IMR-90 (cell line): ENCODE measurements around the gene TMEM50A. TPM values are rescaled to one million over a fixed set of nuclear protein-coding genes. Genes with fewer than 3 reads are reported as not detected.
"Not testable (repeated sequence)": the region's sequence is repeated elsewhere in the genome, so short reads cannot be mapped to it uniquely, and the experiment has no call there.

Experiments used
- ATAC-seq: fragments of 200-7000 bp; cut with Tn5 transposase; 2 replicates; pipeline ENCODE4 v1.9.1; 2020; ENCODE audit warnings: low read depth, mild to moderate bottlenecking, moderate library complexity
- BruUV-seq: library from RNA; stranded (reverse); fragments of 400-500 nt; replicated peaks from 2 replicates; lab custom pipeline; 2021; lab: Mats Ljungman, UMichigan
- CTCF ChIA-PET: fragments of 300-600 bp; formaldehyde crosslinking; extraction: SDS; loops from one replicate; lab custom pipeline; 2021; ENCODE audit warnings: antibody characterized with exemption; lab: Yijun Ruan, JAX
- POLR2A ChIA-PET: fragments of 300-600 bp; sonication (Branson Sonifier 250); formaldehyde crosslinking; loops from one replicate; lab custom pipeline; 2022; ENCODE audit warnings: antibody characterized with exemption; ENCODE audit not compliant: unreplicated experiment; lab: Charles Lee
- DNase-seq: peaks from one replicate; pipeline ENCODE4 v3.0.0; 2013
- H2AFZ ChIP-seq: replicated peaks from 2 replicates; pipeline ENCODE3; 2013; ENCODE audit warnings: low read length, mild to moderate bottlenecking; ENCODE audit not compliant: poor library complexity
- H2AK5ac ChIP-seq: 2 replicates; pipeline ENCODE4 v1.6.1; 2013; ENCODE audit warnings: low read depth, low read length, inconsistent platforms
- H2AK9ac ChIP-seq: replicated peaks from 2 replicates; pipeline ENCODE3; 2013; ENCODE audit warnings: mild to moderate bottlenecking, low read depth, low read length, moderate library complexity; ENCODE audit not compliant: poor library complexity
- H2BK120ac ChIP-seq: 2 replicates; pipeline ENCODE4 v1.6.1; 2013; ENCODE audit warnings: low read depth, low read length, inconsistent platforms
- H2BK15ac ChIP-seq: 3 replicates; pipeline ENCODE4 v1.6.1; 2013; ENCODE audit warnings: low read depth, low read length, inconsistent platforms
- H2BK20ac ChIP-seq: 2 replicates; pipeline ENCODE4 v1.6.1; 2013; ENCODE audit warnings: low read depth, mild to moderate bottlenecking, inconsistent platforms, low read length, moderate library complexity
- H2BK5ac ChIP-seq: 2 replicates; pipeline ENCODE4 v1.6.1; 2013; ENCODE audit warnings: mild to moderate bottlenecking, low read depth, low read length, inconsistent platforms; ENCODE audit not compliant: poor library complexity, severe bottlenecking
- H3K14ac ChIP-seq: replicated peaks from 2 replicates; pipeline ENCODE4 v1.6.1; 2013; ENCODE audit warnings: low read depth, low read length, inconsistent platforms
- H3K18ac ChIP-seq: 2 replicates; pipeline ENCODE4 v1.6.1; 2013; ENCODE audit warnings: low read depth, low read length, control low read depth
- H3K23ac ChIP-seq: 2 replicates; pipeline ENCODE4 v1.6.1; 2013; ENCODE audit warnings: low read depth, low read length, inconsistent platforms
- H3K27ac ChIP-seq: 2 replicates; pipeline ENCODE4 v1.5.1; 2013; ENCODE audit warnings: mild to moderate bottlenecking, control low read depth, low read length; ENCODE audit not compliant: insufficient read depth
- H3K27me3 ChIP-seq: 2 replicates; pipeline ENCODE4 v1.6.1; 2013; ENCODE audit warnings: low read length; ENCODE audit not compliant: control insufficient read depth, insufficient read depth
- H3K36me3 ChIP-seq: 2 replicates; pipeline ENCODE4 v1.6.1; 2013; ENCODE audit warnings: low read length, mixed read lengths; ENCODE audit not compliant: control insufficient read depth, insufficient read depth
- H3K4ac ChIP-seq: 2 replicates; pipeline ENCODE4 v1.6.1; 2013; ENCODE audit warnings: low read depth, low read length, inconsistent platforms
- H3K4me1 ChIP-seq: 2 replicates; pipeline ENCODE4 v1.6.1; 2013; ENCODE audit warnings: low read length, mixed read lengths; ENCODE audit not compliant: control insufficient read depth, insufficient read depth
- H3K4me2 ChIP-seq: 2 replicates; pipeline ENCODE4 v1.6.1; 2013; ENCODE audit warnings: low read depth, mild to moderate bottlenecking, control low read depth, low read length, moderate library complexity
- H3K4me3 ChIP-seq: 2 replicates; pipeline ENCODE4 v1.5.1; 2013; ENCODE audit warnings: low read depth, mild to moderate bottlenecking, control low read depth, low read length, moderate library complexity; ENCODE audit not compliant: insufficient read depth
- H3K56ac ChIP-seq: 2 replicates; pipeline ENCODE4 v1.6.1; 2013; ENCODE audit warnings: low read length, inconsistent platforms; ENCODE audit not compliant: insufficient read depth; ENCODE audit errors: extremely low read depth
- H3K79me1 ChIP-seq, 2 experiments: 2 replicates each; pipeline ENCODE4 v1.6.1; 2013; ENCODE audit warnings: low read length in 2 of 2, inconsistent platforms in 1 of 2, low read depth in 1 of 2
- H3K9ac ChIP-seq: 2 replicates; pipeline ENCODE4 v1.6.1; 2013; ENCODE audit warnings: low read depth, low read length, control low read depth
- H3K9me1 ChIP-seq: 2 replicates; pipeline ENCODE4 v1.6.1; 2013; ENCODE audit warnings: low read length, inconsistent platforms; ENCODE audit not compliant: insufficient read depth
- H3K9me3 ChIP-seq: 2 replicates; pipeline ENCODE4 v1.6.1; 2013; ENCODE audit warnings: low read length; ENCODE audit not compliant: control insufficient read depth, insufficient read depth
- H4K20me1 ChIP-seq: 2 replicates; pipeline ENCODE4 v1.6.1; 2013; ENCODE audit warnings: low read length, inconsistent platforms; ENCODE audit not compliant: insufficient read depth
- H4K5ac ChIP-seq: 2 replicates; pipeline ENCODE4 v1.6.1; 2013; ENCODE audit warnings: mild to moderate bottlenecking, low read depth, low read length, control low read depth
- H4K8ac ChIP-seq, 2 experiments: 2 replicates each; pipeline ENCODE4 v1.6.1; 2013; ENCODE audit warnings: low read depth in 2 of 2, low read length in 2 of 2, control low read depth in 1 of 2, inconsistent platforms in 1 of 2
- H4K91ac ChIP-seq: 2 replicates; pipeline ENCODE4 v1.6.1; 2013; ENCODE audit warnings: low read depth, low read length, inconsistent platforms; ENCODE audit not compliant: insufficient read depth
- CEBPB ChIP-seq: IDR thresholded peaks from 2 replicates; pipeline ENCODE4 v1.6.1; 2012; ENCODE audit warnings: low read depth, low read length, improper control_type of control experiment
- CTCF ChIP-seq: conservative IDR thresholded peaks from 2 replicates; pipeline ENCODE4 v1.5.1; 2012; ENCODE audit warnings: mild to moderate bottlenecking, low read depth, low read length, improper control_type of control experiment
- RAD21 ChIP-seq: IDR thresholded peaks from 2 replicates; pipeline ENCODE4 v1.6.1; 2012; ENCODE audit warnings: low read length, improper control_type of control experiment
- WGBS, 2 experiments: methylation state at CpG; one replicate each; pipeline versions ENCODE4 v1.1.5 to v1.1.7; 2013; ENCODE audit warnings: missing lambda C conversion rate in 2 of 2; ENCODE audit not compliant: insufficient read length in 1 of 2; ENCODE audit errors: extremely low coverage in 2 of 2; 5-methylcytosine and 5-hydroxymethylcytosine counted together
- dilution Hi-C: fragments of 300-500 bp; cut with HindIII; formaldehyde crosslinking; loops from one replicate; pipeline ENCODE4 v1.14.3; 2018; ENCODE audit warnings: low sequenced_read_pairs; ENCODE audit not compliant: unreplicated experiment
- in situ Hi-C: fragments of 300-500 bp; cut with MboI; formaldehyde crosslinking; loops from 3 replicates; pipeline ENCODE4 v1.14.3; 2019; ENCODE audit warnings: low sequenced_read_pairs, inconsistent platforms, mixed read lengths
- intact Hi-C: fragments of 100-400 bp; cut with micrococcal nuclease; formaldehyde crosslinking; loops from 2 replicates; pipeline ENCODE4 v1.10.0; 2022
- polyA plus RNA-seq, 3 experiments: library from polyadenylated mRNA; depleted of rRNA; stranded (reverse); fragments of >200 nt; gene quantifications; 2 replicates each; pipeline ENCODE4 v1.2.3, GENCODE V29; 2012; ENCODE audit warnings: low replicate concordance in 1 of 3
- total RNA-seq: library from RNA; depleted of rRNA; stranded (reverse); fragments of >200 nt; gene quantifications from 2 replicates; pipeline ENCODE4 v1.2.3, GENCODE V29; 2012

Gene TMEM50A
- total and polyA plus RNA-seq, 2 of the 4 experiments (the other 2 are of a cell fraction) = 48.4 to 63.9 TPM

- H2BK15ac ChIP-seq, H2AK9ac ChIP-seq, H4K5ac ChIP-seq, H4K8ac ChIP-seq, H4K20me1 ChIP-seq, H2BK120ac ChIP-seq, H3K9me1 ChIP-seq, H2AK5ac ChIP-seq, H3K18ac ChIP-seq, H3K4me3 ChIP-seq, BruUV-seq, intact Hi-C loops, dilution Hi-C loops, H3K4ac ChIP-seq, H3K79me1 ChIP-seq, H3K4me1 ChIP-seq, H3K56ac ChIP-seq, H3K9ac ChIP-seq, in situ Hi-C loops, POLR2A ChIA-PET, H3K14ac ChIP-seq, H4K91ac ChIP-seq, H3K9me3 ChIP-seq, H3K27ac ChIP-seq, H2BK20ac ChIP-seq, H3K27me3 ChIP-seq, H3K36me3 ChIP-seq, CTCF ChIA-PET, H2AFZ ChIP-seq, H3K23ac ChIP-seq: not testable (repeated sequence)
- WGBS, 2 experiments = no CpG with 5 or more reads among the region's 5 CpGs
- TF ChIP-seq CTCF (0 out of 2 replicates have a peak, but pooled peaks have one; percentile 25), CEBPB (peak; percentile 72), RAD21 (peak; percentile 46)
- peak overlapping the region; percentile 6 for H2BK5ac ChIP-seq
- DNase-seq = peak; percentile 71
- peak overlapping the region; percentile 13; the same call in 1 of the 2 replicates for H3K4me2 ChIP-seq
- peak; percentile 92 for ATAC-seq
Measured at GRCh38 chr1:25329950-25330349, 8.2 kb upstream of the TMEM50A start.

GRCh38 chr1:25336922-25337354 is 1.2 kb upstream of the TMEM50A start:
- H2AK5ac ChIP-seq, H2AK9ac ChIP-seq, CTCF ChIA-PET, in situ Hi-C loops, H2BK15ac ChIP-seq, H3K36me3 ChIP-seq, H3K4me1 ChIP-seq, POLR2A ChIA-PET, H3K9me1 ChIP-seq, H2BK20ac ChIP-seq, H4K91ac ChIP-seq, H4K20me1 ChIP-seq, H2BK120ac ChIP-seq, H3K27me3 ChIP-seq, intact Hi-C loops, H4K5ac ChIP-seq, DNase-seq, dilution Hi-C loops, H3K9me3 ChIP-seq: not testable (repeated sequence)
- TSS peak; percentile 25 for BruUV-seq
- H3K23ac ChIP-seq = peak overlapping the region; percentile 54; the same call in 1 of the 2 replicates
- H3K14ac ChIP-seq = peak overlapping the region; percentile 77
- peak overlapping the region; percentile 84 for H3K4me3 ChIP-seq
- H3K79me1 ChIP-seq = peaks cover 3 to 14% of the 10 kb centered on the region in 2 experiments; a peak in 2 of 4 replicates
- H3K18ac ChIP-seq = peak overlapping the region; percentile 38; the same call in 1 of the 2 replicates
- H3K56ac ChIP-seq = 0 out of 2 replicates have a peak overlapping the region, but pooled peaks have one; percentile 36
- H3K4me2 ChIP-seq = peak overlapping the region; percentile 99
- H3K27ac ChIP-seq = peak overlapping the region; percentile 54
- peak overlapping the region; percentile 70 for H3K9ac ChIP-seq
- ATAC-seq = peak; percentile 61
- peak overlapping the region; percentile 52 for H3K4ac ChIP-seq
- H2BK5ac ChIP-seq = peak overlapping the region; percentile 43
- H2AFZ ChIP-seq = peak overlapping the region; percentile 72
- H4K8ac ChIP-seq = peak overlapping the region in 1 of 2 experiments; percentile 56; a peak in 1 of 4 replicates
- no CpG with 5 or more reads among the region's 29 CpGs for WGBS, 2 experiments
